ENCODE results near the gene CCDC71. TPM values are rescaled to one million over a fixed set of nuclear protein-coding genes. Genes with fewer than 3 reads are reported as not detected.
A peak's percentile ranks its signal among the peaks of the same experiment; 100 is the strongest.

Gene CCDC71
- total RNA-seq, 1 donor from 2014 or later = 29.1 TPM

GRCh38 chr3:49162751-49163419, 3.2 kb downstream of the CCDC71 start:
- Mint-ChIP-seq H3K27ac (no peak overlapping the region), H3K4me3 (no peak overlapping the region), H3K9me3 (no peaks in the 10 kb centered on the region), H3K4me1 (ENCODE audit: low read depth) (peaks cover 14% of the 10 kb centered on the region), H3K27me3 (ENCODE audit: insufficient read depth) (no peaks in the 10 kb centered on the region), H3K36me3 (ENCODE audit: low read depth) (peaks cover 20% of the 10 kb centered on the region)
- intact Hi-C loops (cut with micrococcal nuclease) = no loop called here
- no peak for DNase-seq (ENCODE audit: low spot score)

GRCh38 chr3:49161808-49162530, 4.2 kb downstream of the CCDC71 start:
- no peak overlapping the region for H3K4me3 Mint-ChIP-seq
- no peaks in the 10 kb centered on the region for H3K9me3 Mint-ChIP-seq
- intact Hi-C loops (cut with micrococcal nuclease) = no loop called here
- no peaks in the 10 kb centered on the region for H3K27me3 Mint-ChIP-seq (ENCODE audit: insufficient read depth)
- H3K36me3 Mint-ChIP-seq (ENCODE audit: low read depth) = peaks cover 20% of the 10 kb centered on the region
- DNase-seq (ENCODE audit: low spot score) = no peak
- peaks cover 14% of the 10 kb centered on the region for H3K4me1 Mint-ChIP-seq (ENCODE audit: low read depth)
- H3K27ac Mint-ChIP-seq = no peak overlapping the region

GRCh38 chr3:49161197-49161596, 4.9 kb downstream of the CCDC71 start:
- no peaks in the 10 kb centered on the region for H3K9me3 Mint-ChIP-seq
- no peaks in the 10 kb centered on the region for H3K27me3 Mint-ChIP-seq (ENCODE audit: insufficient read depth)
- no peak overlapping the region for H3K27ac Mint-ChIP-seq
- intact Hi-C loops (cut with micrococcal nuclease) = no loop called here
- peaks cover 17% of the 10 kb centered on the region for H3K36me3 Mint-ChIP-seq (ENCODE audit: low read depth)
- no peak overlapping the region for H3K4me3 Mint-ChIP-seq
- DNase-seq (ENCODE audit: low spot score) = no peak
- H3K4me1 Mint-ChIP-seq (ENCODE audit: low read depth) = peaks cover 14% of the 10 kb centered on the region

- peaks cover 7% of the 10 kb centered on the region for H3K36me3 Mint-ChIP-seq (ENCODE audit: low read depth)
- intact Hi-C loops (cut with micrococcal nuclease) = loop anchor here (1.0 to 5.0 kb wide), 2 partner anchors 56 to 171 kb away; partner anchors contain the start of gene QARS1
- no peak overlapping the region for H3K27ac Mint-ChIP-seq
- no peaks in the 10 kb centered on the region for H3K27me3 Mint-ChIP-seq (ENCODE audit: insufficient read depth)
- no peaks in the 10 kb centered on the region for H3K4me1 Mint-ChIP-seq (ENCODE audit: low read depth)
- DNase-seq (ENCODE audit: low spot score) = no peak
- H3K9me3 Mint-ChIP-seq = no peaks in the 10 kb centered on the region
- no peak overlapping the region for H3K4me3 Mint-ChIP-seq
Measured at GRCh38 chr3:49158792-49159191, 7.3 kb downstream of the CCDC71 start.

- intact Hi-C loops (cut with micrococcal nuclease) = loop anchor here (1.0 to 5.0 kb wide), 2 partner anchors 56 to 171 kb away; partner anchors contain the start of gene QARS1
- Mint-ChIP-seq H3K27ac (no peak overlapping the region), H3K27me3 (ENCODE audit: insufficient read depth) (no peaks in the 10 kb centered on the region), H3K9me3 (no peaks in the 10 kb centered on the region), H3K4me3 (no peak overlapping the region), H3K36me3 (ENCODE audit: low read depth) (peaks cover 3% of the 10 kb centered on the region), H3K4me1 (ENCODE audit: low read depth) (no peaks in the 10 kb centered on the region)
- DNase-seq (ENCODE audit: low spot score) = peak; percentile 47
Measured at GRCh38 chr3:49158103-49158709, 7.9 kb downstream of the CCDC71 start.

GRCh38 chr3:49157289-49157688, 8.8 kb downstream of the CCDC71 start:
- intact Hi-C loops (cut with micrococcal nuclease) = loop anchor here (5.0 kb wide), 1 partner anchor 55 kb away; the partner anchor contains the start of gene QARS1
- DNase-seq (ENCODE audit: low spot score) = no peak
- Mint-ChIP-seq H3K27me3 (ENCODE audit: insufficient read depth) (no peaks in the 10 kb centered on the region), H3K4me1 (ENCODE audit: low read depth) (no peaks in the 10 kb centered on the region), H3K36me3 (ENCODE audit: low read depth) (peaks cover 2% of the 10 kb centered on the region), H3K9me3 (no peaks in the 10 kb centered on the region), H3K4me3 (no peak overlapping the region), H3K27ac (no peak overlapping the region)

- no peak overlapping the region for H3K27ac Mint-ChIP-seq
- H3K36me3 Mint-ChIP-seq (ENCODE audit: low read depth) = no peaks in the 10 kb centered on the region
- no peaks in the 10 kb centered on the region for H3K9me3 Mint-ChIP-seq
- H3K4me1 Mint-ChIP-seq (ENCODE audit: low read depth) = no peaks in the 10 kb centered on the region
- H3K4me3 Mint-ChIP-seq = no peak overlapping the region
- intact Hi-C loops (cut with micrococcal nuclease) = no loop called here
- DNase-seq (ENCODE audit: low spot score) = no peak
- peaks cover 2% of the 10 kb centered on the region for H3K27me3 Mint-ChIP-seq (ENCODE audit: insufficient read depth)
Measured at GRCh38 chr3:49153349-49153912, 12.7 kb downstream of the CCDC71 start.

GRCh38 chr3:49151610-49152009, 14.5 kb downstream of the CCDC71 start:
- intact Hi-C loops (cut with micrococcal nuclease) = no loop called here
- Mint-ChIP-seq H3K27ac (peak overlapping the region; percentile 31), H3K4me3 (no peak overlapping the region), H3K36me3 (ENCODE audit: low read depth) (no peaks in the 10 kb centered on the region), H3K4me1 (ENCODE audit: low read depth) (no peaks in the 10 kb centered on the region), H3K27me3 (ENCODE audit: insufficient read depth) (peaks cover 2% of the 10 kb centered on the region), H3K9me3 (no peaks in the 10 kb centered on the region)
- DNase-seq (ENCODE audit: low spot score) = no peak

GRCh38 chr3:49148159-49148558, 18.0 kb downstream of the CCDC71 start:
- intact Hi-C loops (cut with micrococcal nuclease) = no loop called here
- Mint-ChIP-seq H3K9me3 (no peaks in the 10 kb centered on the region), H3K36me3 (ENCODE audit: low read depth) (no peaks in the 10 kb centered on the region), H3K4me1 (ENCODE audit: low read depth) (no peaks in the 10 kb centered on the region), H3K4me3 (no peak overlapping the region), H3K27me3 (ENCODE audit: insufficient read depth) (peaks cover 2% of the 10 kb centered on the region), H3K27ac (no peak overlapping the region)
- no peak for DNase-seq (ENCODE audit: low spot score)

- Mint-ChIP-seq H3K4me3 (no peak overlapping the region), H3K9me3 (no peaks in the 10 kb centered on the region), H3K27me3 (ENCODE audit: insufficient read depth) (no peaks in the 10 kb centered on the region), H3K36me3 (ENCODE audit: low read depth) (no peaks in the 10 kb centered on the region), H3K27ac (no peak overlapping the region), H3K4me1 (ENCODE audit: low read depth) (peaks cover 20% of the 10 kb centered on the region)
- DNase-seq (ENCODE audit: low spot score) = no peak
- intact Hi-C loops (cut with micrococcal nuclease) = no loop called here
Measured at GRCh38 chr3:49140080-49140479, 26.1 kb downstream of the CCDC71 start.

- Mint-ChIP-seq H3K36me3 (ENCODE audit: low read depth) (no peaks in the 10 kb centered on the region), H3K9me3 (no peaks in the 10 kb centered on the region), H3K27me3 (ENCODE audit: insufficient read depth) (peaks cover 5% of the 10 kb centered on the region), H3K4me1 (ENCODE audit: low read depth) (peaks cover 6% of the 10 kb centered on the region), H3K27ac (no peak overlapping the region), H3K4me3 (no peak overlapping the region)
- intact Hi-C loops (cut with micrococcal nuclease) = no loop called here
- no peak for DNase-seq (ENCODE audit: low spot score)
Measured at GRCh38 chr3:49135499-49135898, 30.6 kb downstream of the CCDC71 start.

GRCh38 chr3:49134471-49135265, 31.5 kb downstream of the CCDC71 start:
- Mint-ChIP-seq H3K4me1 (ENCODE audit: low read depth) (no peaks in the 10 kb centered on the region), H3K9me3 (no peaks in the 10 kb centered on the region), H3K27ac (no peak overlapping the region), H3K27me3 (ENCODE audit: insufficient read depth) (peaks cover 5% of the 10 kb centered on the region), H3K4me3 (no peak overlapping the region), H3K36me3 (ENCODE audit: low read depth) (no peaks in the 10 kb centered on the region)
- DNase-seq (ENCODE audit: low spot score) = no peak
- intact Hi-C loops (cut with micrococcal nuclease) = no loop called here
